Gastrocnemius medialis (tissue), 4 donors: ENCODE measurements around the gene SPATA31E1. TPM values are rescaled to one million over a fixed set of nuclear protein-coding genes. Genes with fewer than 3 reads are reported as not detected.

Experiments used
- ATAC-seq, 2 donors: fragments of 150-250 bp; one replicate each; pipeline ENCODE4 v1.9.1; 2016
- DNase-seq, 2 donors: peaks; one replicate each; pipeline ENCODE4 v3.0.0-alpha.2; 2019
- H3K27ac ChIP-seq, 4 donors: fragments of 200-600 bp; sonication (generic); 1 replicate in 1 of 4; 2 replicates in 3 of 4; pipeline ENCODE4 v1.5.1; 2016 to 2018; ENCODE audit warnings: mild to moderate bottlenecking in 2 of 4, moderate library complexity in 1 of 4
- H3K27me3 ChIP-seq, 3 donors: fragments of 200-600 bp; sonication (generic) in 2 of 3; 1 replicate in 1 of 3; 2 replicates in 2 of 3; pipeline versions ENCODE4 v1.5.1 to v1.6.0; 2016 to 2019; ENCODE audit warnings: mild to moderate bottlenecking in 1 of 3, moderate library complexity in 1 of 3
- H3K36me3 ChIP-seq, 2 donors: fragments of 200-600 bp; sonication (generic) in 1 of 2; one replicate each; pipeline ENCODE4 v1.5.1; 2017 to 2018
- H3K4me1 ChIP-seq, 2 donors: fragments of 200-600 bp; sonication (generic) in 1 of 2; one replicate each; pipeline ENCODE4 v1.5.1; 2016 to 2017; ENCODE audit warnings: mild to moderate bottlenecking in 2 of 2
- H3K4me3 ChIP-seq, 4 donors: fragments of 200-600 bp; sonication (generic) in 3 of 4; 1 replicate in 1 of 4; 2 replicates in 3 of 4; pipeline ENCODE4 v1.5.1; 2016 to 2019; ENCODE audit warnings: mild to moderate bottlenecking in 2 of 4
- H3K9me3 ChIP-seq, 3 donors: fragments of 200-600 bp; sonication (generic) in 2 of 3; 1 replicate in 1 of 3; 2 replicates in 2 of 3; pipeline ENCODE4 v1.5.1; 2016 to 2019
- CTCF ChIP-seq, 5 experiments: fragments of 450-650 bp in 3 of 5; fragments of 200-600 bp in 2 of 5; sonication (generic) in 2 of 5; IDR thresholded peaks in 4 of 5; conservative IDR thresholded peaks in 1 of 5; 1 replicate in 4 of 5; 2 replicates in 1 of 5; pipeline ENCODE4 v1.5.1; 2016 to 2019; ENCODE audit warnings: antibody characterized with exemption in 5 of 5, mild to moderate bottlenecking in 3 of 5, moderate library complexity in 3 of 5
- POLR2A ChIP-seq, 2 donors: fragments of 450-650 bp; IDR thresholded peaks; one replicate each; pipeline ENCODE4 v1.6.1; 2017; ENCODE audit warnings: antibody characterized with exemption in 2 of 2, mild to moderate bottlenecking in 2 of 2, moderate library complexity in 2 of 2
- in situ Hi-C, 4 donors: fragments of 200-750 bp; cut with MboI; loops; one replicate each; pipeline versions ENCODE4 v1.15.0 to v1.8.0; 2017; ENCODE audit warnings: low sequenced_read_pairs in 4 of 4
- intact Hi-C: fragments of 100-400 bp; cut with DNase I; formaldehyde crosslinking; loops from one replicate; pipeline ENCODE4 v1.15.1; 2023; ENCODE audit warnings: low total_unique reads
- total RNA-seq, 4 donors: library from RNA; depleted of rRNA; stranded (reverse); fragments of >200 nt; gene quantifications; one replicate each; pipeline versions ENCODE4 v1.1.0 to v1.2.3, GENCODE V29; 2016

Gene SPATA31E1
- total RNA-seq, 4 donors from 2014 or later: not detected

GRCh38 chr9:87867391-87867790, 15.3 kb upstream of the SPATA31E1 start:
- TF ChIP-seq POLR2A (IDR thresholded peaks at IDR 0.05) (no peak), CTCF (IDR thresholded peaks at IDR 0.05 in 4 of 5, conservative IDR thresholded peaks at IDR 0.05 in 1 of 5) (no peak)
- Histone ChIP-seq H3K9me3 (no peaks in the 10 kb centered on the region), H3K4me3 (no peak overlapping the region), H3K27me3 (no peaks in the 10 kb centered on the region), H3K36me3 (no peaks in the 10 kb centered on the region), H3K27ac (no peak overlapping the region), H3K4me1 (no peaks in the 10 kb centered on the region)
- intact Hi-C loops: no loop called here
- in situ Hi-C loops: no loop called here
- no peak for ATAC-seq
- no peak for DNase-seq

- intact Hi-C loops: no loop called here
- DNase-seq: no peak
- in situ Hi-C loops: no loop called here
- Histone ChIP-seq H3K36me3 (no peaks in the 10 kb centered on the region), H3K9me3 (no peaks in the 10 kb centered on the region), H3K27me3 (no peaks in the 10 kb centered on the region), H3K4me3 (no peak overlapping the region), H3K27ac (no peak overlapping the region), H3K4me1 (no peaks in the 10 kb centered on the region)
- TF ChIP-seq CTCF (IDR thresholded peaks at IDR 0.05 in 4 of 5, conservative IDR thresholded peaks at IDR 0.05 in 1 of 5) (no peak), POLR2A (IDR thresholded peaks at IDR 0.05) (no peak)
- ATAC-seq: no peak
These were observed 14.5 kb upstream of the SPATA31E1 start for GRCh38 chr9:87868175-87868574.

GRCh38 chr9:87868635-87869034, 14.0 kb upstream of the SPATA31E1 start:
- in situ Hi-C loops: no loop called here
- no peak overlapping the region for H3K27ac ChIP-seq
- no peak overlapping the region for H3K4me3 ChIP-seq
- H3K36me3 ChIP-seq: no peaks in the 10 kb centered on the region
- no peaks in the 10 kb centered on the region for H3K4me1 ChIP-seq
- DNase-seq: no peak
- H3K9me3 ChIP-seq: no peaks in the 10 kb centered on the region
- H3K27me3 ChIP-seq: no peaks in the 10 kb centered on the region
- ATAC-seq: no peak
- intact Hi-C loops: no loop called here
- TF ChIP-seq CTCF (IDR thresholded peaks at IDR 0.05 in 4 of 5, conservative IDR thresholded peaks at IDR 0.05 in 1 of 5): no peak

GRCh38 chr9:87869082-87869481, 13.6 kb upstream of the SPATA31E1 start:
- intact Hi-C loops (no loop called here), in situ Hi-C loops (no loop called here)
- Histone ChIP-seq H3K4me3 (no peak overlapping the region), H3K9me3 (no peaks in the 10 kb centered on the region), H3K36me3 (no peaks in the 10 kb centered on the region), H3K27me3 (no peaks in the 10 kb centered on the region), H3K27ac (no peak overlapping the region), H3K4me1 (no peaks in the 10 kb centered on the region)
- ATAC-seq (no peak), DNase-seq (no peak)
- TF ChIP-seq POLR2A (IDR thresholded peaks at IDR 0.05) (no peak), CTCF (IDR thresholded peaks at IDR 0.05 in 4 of 5, conservative IDR thresholded peaks at IDR 0.05 in 1 of 5) (no peak)

- ATAC-seq: no peak
- in situ Hi-C loops: no loop called here
- no peak for TF ChIP-seq CTCF (IDR thresholded peaks at IDR 0.05 in 4 of 5, conservative IDR thresholded peaks at IDR 0.05 in 1 of 5)
- TF ChIP-seq POLR2A (IDR thresholded peaks at IDR 0.05): no peak
- DNase-seq: no peak
- Histone ChIP-seq H3K36me3 (no peaks in the 10 kb centered on the region), H3K4me3 (no peak overlapping the region), H3K27me3 (no peaks in the 10 kb centered on the region), H3K27ac (no peak overlapping the region), H3K9me3 (no peaks in the 10 kb centered on the region), H3K4me1 (no peaks in the 10 kb centered on the region)
- intact Hi-C loops: no loop called here
These were observed 11.1 kb upstream of the SPATA31E1 start for GRCh38 chr9:87871425-87872078.
